GM19452 (cell line): ENCODE results near the gene GPC6.
A peak's percentile ranks its signal among the peaks of the same experiment; 100 is the strongest.

ENCODE experiments used
- ATAC-seq: cut with Tn5 transposase; IDR thresholded peaks from one replicate; pipeline ENCODE4 v1.9.1; 2021; ENCODE audit not compliant: unreplicated experiment

Gene GPC6

GRCh38 chr13:93230261-93230855 is 3.8 kb downstream of the GPC6 start:
- ATAC-seq = no peak

GRCh38 chr13:93231867-93232266 is 5.3 kb downstream of the GPC6 start:
- ATAC-seq = no peak

GRCh38 chr13:93233997-93234416 is 7.4 kb downstream of the GPC6 start:
- ATAC-seq = no peak

- no peak for ATAC-seq
Measured at GRCh38 chr13:93234459-93234858, 7.9 kb downstream of the GPC6 start.

GRCh38 chr13:93235258-93236015 is 8.8 kb downstream of the GPC6 start:
- ATAC-seq = no peak

- no peak for ATAC-seq
Measured at GRCh38 chr13:93238711-93239110, 12.1 kb downstream of the GPC6 start.

GRCh38 chr13:93243375-93244063 is 16.9 kb downstream of the GPC6 start:
- ATAC-seq = no peak

- peak; percentile 63 for ATAC-seq
Measured at GRCh38 chr13:93244141-93244917, 17.7 kb downstream of the GPC6 start.

- ATAC-seq = peak; percentile 11
Measured at GRCh38 chr13:93244918-93245280, 18.3 kb downstream of the GPC6 start.

- ATAC-seq = no peak
Measured at GRCh38 chr13:93246069-93246468, 19.5 kb downstream of the GPC6 start.

GRCh38 chr13:93248627-93249047 is 22.0 kb downstream of the GPC6 start:
- ATAC-seq = no peak

GRCh38 chr13:93249364-93250306 is 23.0 kb downstream of the GPC6 start:
- no peak for ATAC-seq

- no peak for ATAC-seq
Measured at GRCh38 chr13:93254775-93255174, 28.2 kb downstream of the GPC6 start.

GRCh38 chr13:93256998-93257397 is 30.4 kb downstream of the GPC6 start:
- no peak for ATAC-seq

GRCh38 chr13:93259527-93260080 is 33.0 kb downstream of the GPC6 start:
- ATAC-seq = no peak

GRCh38 chr13:93260591-93260990 is 34.0 kb downstream of the GPC6 start:
- no peak for ATAC-seq

GRCh38 chr13:93262729-93263345 is 36.2 kb downstream of the GPC6 start:
- no peak for ATAC-seq

GRCh38 chr13:93264876-93265275 is 38.3 kb downstream of the GPC6 start:
- no peak for ATAC-seq

- ATAC-seq = no peak
Measured at GRCh38 chr13:93265800-93266199, 39.2 kb downstream of the GPC6 start.

- ATAC-seq = no peak
Measured at GRCh38 chr13:93266681-93267080, 40.1 kb downstream of the GPC6 start.
